H9 (cell line): ENCODE results near the gene TEX22. TPM values are rescaled to one million over a fixed set of nuclear protein-coding genes. Genes with fewer than 3 reads are reported as not detected.

Source experiments
- DNase-seq: peaks from one replicate; pipeline ENCODE4 v3.0.0-alpha.2; 2017
- H2AFZ ChIP-seq: one replicate; pipeline ENCODE4 v1.6.1; 2013; ENCODE audit warnings: mild to moderate bottlenecking, low read length, control low read depth, moderate library complexity
- H2AK5ac ChIP-seq: 2 replicates; pipeline ENCODE4 v1.6.1; 2013; ENCODE audit warnings: low read length, control low read depth, mixed read lengths; ENCODE audit not compliant: insufficient read length
- H2BK120ac ChIP-seq: one replicate; pipeline ENCODE4 v1.6.1; 2013; ENCODE audit warnings: low read depth, mild to moderate bottlenecking, low read length, control low read depth, inconsistent platforms; ENCODE audit not compliant: poor library complexity, severe bottlenecking
- H2BK12ac ChIP-seq: 2 replicates; pipeline ENCODE4 v1.6.1; 2013; ENCODE audit warnings: low read length, control low read depth, mixed read lengths, low read depth; ENCODE audit not compliant: insufficient read length
- H2BK15ac ChIP-seq: 2 replicates; pipeline ENCODE4 v1.6.1; 2013; ENCODE audit warnings: low read depth, low read length, control low read depth
- H2BK20ac ChIP-seq: one replicate; pipeline ENCODE4 v1.6.1; 2013; ENCODE audit warnings: low read depth, mild to moderate bottlenecking, low read length, control low read depth, inconsistent platforms; ENCODE audit not compliant: poor library complexity, severe bottlenecking
- H2BK5ac ChIP-seq: 2 replicates; pipeline ENCODE4 v1.6.1; 2013; ENCODE audit warnings: low read length, control low read depth, mixed read lengths; ENCODE audit not compliant: insufficient read length
- H3K14ac ChIP-seq: 2 replicates; pipeline ENCODE4 v1.6.1; 2013; ENCODE audit warnings: low read length, control low read depth; ENCODE audit not compliant: insufficient read depth
- H3K18ac ChIP-seq: 2 replicates; pipeline ENCODE4 v1.6.1; 2013; ENCODE audit warnings: low read depth, mild to moderate bottlenecking, mixed read lengths, low read length, control low read depth; ENCODE audit not compliant: insufficient read length
- H3K23ac ChIP-seq: 2 replicates; pipeline ENCODE4 v1.6.1; 2013; ENCODE audit warnings: low read length, control low read depth, mixed read lengths, low read depth; ENCODE audit not compliant: insufficient read length
- H3K23me2 ChIP-seq: 2 replicates; pipeline ENCODE4 v1.6.1; 2013; ENCODE audit warnings: low read depth, mild to moderate bottlenecking, mixed read lengths, low read length, control low read depth; ENCODE audit not compliant: insufficient read length, poor library complexity, severe bottlenecking
- H3K27ac ChIP-seq: 2 replicates; pipeline ENCODE4 v1.5.1; 2013; ENCODE audit warnings: low read length, control low read depth, mixed read lengths, low read depth; ENCODE audit not compliant: insufficient read length
- H3K27me3 ChIP-seq: 2 replicates; pipeline ENCODE4 v1.6.1; 2013; ENCODE audit warnings: low read length, control low read depth, inconsistent platforms; ENCODE audit not compliant: insufficient read depth
- H3K4ac ChIP-seq: 2 replicates; pipeline ENCODE4 v1.6.1; 2013; ENCODE audit warnings: low read depth, mild to moderate bottlenecking, control low read depth, inconsistent platforms, low read length, moderate library complexity
- H3K4me1 ChIP-seq: 2 replicates; pipeline ENCODE4 v1.6.1; 2013; ENCODE audit warnings: low read length, control low read depth, inconsistent platforms; ENCODE audit not compliant: insufficient read depth
- H3K4me2 ChIP-seq: 2 replicates; pipeline ENCODE4 v1.6.1; 2013; ENCODE audit warnings: low read length, control low read depth, mixed read lengths; ENCODE audit not compliant: insufficient read length, insufficient read depth
- H3K56ac ChIP-seq: 2 replicates; pipeline ENCODE4 v1.6.1; 2013; ENCODE audit warnings: low read depth, mild to moderate bottlenecking, mixed read lengths, low read length, control low read depth; ENCODE audit not compliant: insufficient read length
- H3K79me1 ChIP-seq: 2 replicates; pipeline ENCODE4 v1.6.1; 2013; ENCODE audit warnings: low read depth, mild to moderate bottlenecking, moderate library complexity, low read length, control low read depth, inconsistent platforms; ENCODE audit not compliant: insufficient read depth, poor library complexity, severe bottlenecking
- H3K79me2 ChIP-seq: 2 replicates; pipeline ENCODE4 v1.6.1; 2013; ENCODE audit warnings: low read length, control low read depth, inconsistent platforms; ENCODE audit not compliant: insufficient read depth
- H3K9ac ChIP-seq: 2 replicates; pipeline ENCODE4 v1.6.1; 2013; ENCODE audit warnings: low read length, control low read depth, mixed read lengths; ENCODE audit not compliant: insufficient read length; ENCODE audit errors: extremely low read depth
- H3K9me3 ChIP-seq: one replicate; pipeline ENCODE4 v1.6.1; 2013; ENCODE audit warnings: low read depth, low read length, inconsistent platforms; ENCODE audit not compliant: control insufficient read depth
- H3T11ph ChIP-seq: one replicate; pipeline ENCODE4 v1.6.1; 2013; ENCODE audit warnings: mild to moderate bottlenecking, low read length, control low read depth, inconsistent platforms
- H4K20me1 ChIP-seq: one replicate; pipeline ENCODE4 v1.6.1; 2013; ENCODE audit not compliant: control insufficient read depth, insufficient read length, insufficient read depth
- H4K5ac ChIP-seq: 2 replicates; pipeline ENCODE4 v1.6.1; 2013; ENCODE audit warnings: low read depth, mild to moderate bottlenecking, mixed read lengths, low read length, control low read depth; ENCODE audit not compliant: insufficient read length
- H4K8ac ChIP-seq: replicated peaks from 2 replicates; pipeline ENCODE4 v1.6.1; 2013; ENCODE audit warnings: low read length, control low read depth, mixed read lengths, low read depth; ENCODE audit not compliant: insufficient read length
- H4K91ac ChIP-seq: 2 replicates; pipeline ENCODE4 v1.6.1; 2013; ENCODE audit warnings: low read depth, mild to moderate bottlenecking, moderate library complexity, mixed read lengths, low read length, control low read depth; ENCODE audit not compliant: insufficient read length
- H3K27ac Mint-ChIP-seq, 3 experiments: 2 replicates in 2 of 3; 3 replicates in 1 of 3; pipeline ENCODE4 v1.8.0; 2020 to 2021; ENCODE audit warnings: mixed read lengths in 3 of 3, mild to moderate bottlenecking in 1 of 3, moderate library complexity in 1 of 3
- H3K27me3 Mint-ChIP-seq: 2 replicates; pipeline ENCODE4 v1.8.0; 2021; ENCODE audit warnings: low read depth, mild to moderate bottlenecking, moderate library complexity, mixed read lengths
- H3K36me3 Mint-ChIP-seq, 3 experiments: 2 replicates in 2 of 3; 3 replicates in 1 of 3; pipeline ENCODE4 v1.8.0; 2020 to 2021; ENCODE audit warnings: low read depth in 3 of 3, mixed read lengths in 3 of 3; ENCODE audit not compliant: insufficient read depth in 1 of 3
- H3K4me1 Mint-ChIP-seq, 2 experiments: 2 replicates each; pipeline ENCODE4 v1.8.0; 2020; ENCODE audit warnings: mixed read lengths in 2 of 2
- H3K4me3 Mint-ChIP-seq, 2 experiments: 2 replicates in 1 of 2; 3 replicates in 1 of 2; pipeline ENCODE4 v1.8.0; 2020 to 2021; ENCODE audit warnings: mild to moderate bottlenecking in 2 of 2, mixed read lengths in 2 of 2, moderate library complexity in 1 of 2
- H3K9me3 Mint-ChIP-seq, 2 experiments: 2 replicates in 1 of 2; 3 replicates in 1 of 2; pipeline ENCODE4 v1.8.0; 2020; ENCODE audit warnings: mild to moderate bottlenecking in 2 of 2, mixed read lengths in 2 of 2, moderate library complexity in 1 of 2
- WGBS: extraction: QIAGEN DNeasy Blood & Tissue Kit; methylation state at CpG from one replicate; pipeline ENCODE4 v1.1.7; 2013; ENCODE audit warnings: missing lambda C conversion rate, low lambda C conversion rate, mixed read lengths; ENCODE audit not compliant: insufficient read length; ENCODE audit errors: extremely low coverage; 5-methylcytosine and 5-hydroxymethylcytosine counted together
- total RNA-seq: library from RNA; stranded (reverse); gene quantifications from 2 replicates; pipeline ENCODE4 v1.2.1, GENCODE V29; 2021
- TF ChIP-seq, protein P1 (sequence below): fragments of 200-600 bp; sonication (generic); conservative IDR thresholded peaks from 3 replicates; pipeline ENCODE4 v1.8.0; 2021; ENCODE audit warnings: antibody characterized with exemption, mild to moderate bottlenecking

TEX22 gene
- total RNA-seq, 1 experiment from 2014 or later, result 0.83 TPM

GRCh38 chr14:105433161-105433605 lies 34.8 kb downstream of the TEX22 start:
- Mint-ChIP-seq H3K27ac (peak overlapping the region; percentile 57 to 77 (median 61); a peak in 4 of 7 replicates), H3K4me1 (peaks cover 13 to 14% of the 10 kb centered on the region in 2 experiments), H3K4me3 (no peak overlapping the region), H3K27me3 (no peaks in the 10 kb centered on the region; the same call in 1 of the 2 replicates), H3K36me3 (peaks cover 16 to 36% (median 25%) of the 10 kb centered on the region in 3 experiments; a peak in 6 of 7 replicates), H3K9me3 (no peaks in the 10 kb centered on the region)
- H4K91ac ChIP-seq, result no peak overlapping the region
- TF ChIP-seq, protein P1, sequence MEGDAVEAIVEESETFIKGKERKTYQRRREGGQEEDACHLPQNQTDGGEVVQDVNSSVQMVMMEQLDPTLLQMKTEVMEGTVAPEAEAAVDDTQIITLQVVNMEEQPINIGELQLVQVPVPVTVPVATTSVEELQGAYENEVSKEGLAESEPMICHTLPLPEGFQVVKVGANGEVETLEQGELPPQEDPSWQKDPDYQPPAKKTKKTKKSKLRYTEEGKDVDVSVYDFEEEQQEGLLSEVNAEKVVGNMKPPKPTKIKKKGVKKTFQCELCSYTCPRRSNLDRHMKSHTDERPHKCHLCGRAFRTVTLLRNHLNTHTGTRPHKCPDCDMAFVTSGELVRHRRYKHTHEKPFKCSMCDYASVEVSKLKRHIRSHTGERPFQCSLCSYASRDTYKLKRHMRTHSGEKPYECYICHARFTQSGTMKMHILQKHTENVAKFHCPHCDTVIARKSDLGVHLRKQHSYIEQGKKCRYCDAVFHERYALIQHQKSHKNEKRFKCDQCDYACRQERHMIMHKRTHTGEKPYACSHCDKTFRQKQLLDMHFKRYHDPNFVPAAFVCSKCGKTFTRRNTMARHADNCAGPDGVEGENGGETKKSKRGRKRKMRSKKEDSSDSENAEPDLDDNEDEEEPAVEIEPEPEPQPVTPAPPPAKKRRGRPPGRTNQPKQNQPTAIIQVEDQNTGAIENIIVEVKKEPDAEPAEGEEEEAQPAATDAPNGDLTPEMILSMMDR, result no peak
- no peaks in the 10 kb centered on the region for H3K9me3 ChIP-seq
- no peak overlapping the region for H3K4ac ChIP-seq
- no peak overlapping the region for H2BK5ac ChIP-seq
- no peak overlapping the region for H3T11ph ChIP-seq
- H3K79me1 ChIP-seq, result peaks cover 14% of the 10 kb centered on the region
- no peak overlapping the region for H4K5ac ChIP-seq
- H4K20me1 ChIP-seq, result no peaks in the 10 kb centered on the region
- peaks cover 34% of the 10 kb centered on the region; the same call in 1 of the 2 replicates for H3K79me2 ChIP-seq
- no peak overlapping the region for H3K14ac ChIP-seq
- DNase-seq, result no peak
- no peaks in the 10 kb centered on the region for H3K27me3 ChIP-seq
- H4K8ac ChIP-seq, result no peak overlapping the region
- H2BK15ac ChIP-seq, result no peak overlapping the region
- H3K18ac ChIP-seq, result no peak overlapping the region
- no peaks in the 10 kb centered on the region for H3K23me2 ChIP-seq
- no peak overlapping the region for H3K4me2 ChIP-seq
- no peak overlapping the region for H3K9ac ChIP-seq
- H3K4me1 ChIP-seq, result no peaks in the 10 kb centered on the region
- no CpG with 5 or more reads among the region's 17 CpGs for WGBS
- no peak overlapping the region for H2AK5ac ChIP-seq
- no peak overlapping the region for H3K56ac ChIP-seq
- H2AFZ ChIP-seq, result no peak overlapping the region
- H2BK20ac ChIP-seq, result no peak overlapping the region
- H3K27ac ChIP-seq, result no peak overlapping the region
- no peak overlapping the region for H2BK120ac ChIP-seq
- no peak overlapping the region for H2BK12ac ChIP-seq
- no peak overlapping the region for H3K23ac ChIP-seq
